Raji (cell line): ENCODE measurements around the gene RGPD5.
"Not testable (repeated sequence)": the region's sequence is repeated elsewhere in the genome, so short reads cannot be mapped to it uniquely, and the experiment has no call there.

ENCODE experiments used
- POLR2A ChIP-seq: IDR thresholded peaks from 2 replicates; pipeline ENCODE4 v1.6.1; 2011; ENCODE audit warnings: low read depth, low read length, control low read depth; ENCODE audit not compliant: insufficient read depth

Gene RGPD5

DNA sequence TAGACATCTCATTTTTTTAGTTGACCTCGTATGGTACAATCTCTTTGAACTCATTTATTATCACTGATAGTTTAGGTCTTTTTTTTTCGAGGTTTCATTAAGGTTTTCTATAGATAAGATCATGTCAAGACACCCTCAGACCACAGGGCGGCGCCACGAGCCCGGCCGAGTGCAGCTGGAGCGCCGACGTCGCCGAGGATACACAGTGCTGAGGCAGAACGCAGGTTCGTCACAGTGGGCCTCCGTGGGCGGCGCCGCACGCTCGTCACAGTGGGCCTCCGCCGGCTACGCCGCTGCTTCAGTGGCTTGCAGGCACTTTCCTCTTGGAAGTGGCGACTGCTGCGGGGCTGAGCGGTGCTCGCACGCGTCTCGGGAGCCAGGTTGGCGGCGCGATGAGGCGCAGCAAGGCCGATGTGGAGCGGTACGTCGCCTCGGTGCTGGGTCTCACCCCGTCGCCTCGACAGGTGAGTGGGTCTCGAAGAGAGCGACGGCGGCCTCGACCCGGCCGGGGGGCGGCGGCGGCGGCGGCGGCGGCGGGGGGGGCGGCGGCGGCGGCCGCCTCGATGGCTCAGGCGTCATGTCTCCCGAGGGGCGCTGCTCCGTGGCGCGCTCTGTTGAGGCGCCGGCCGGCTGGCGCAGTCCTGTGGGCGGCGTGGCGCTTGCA lies at the start of gene RGPD5:
RGPD5 (plus strand) TSS at position 232 of the 664 bp plus-strand sequence; CDS start at position 393, 161 bp downstream.
- TF ChIP-seq POLR2A = not testable (repeated sequence)

- TF ChIP-seq POLR2A = not testable (repeated sequence)
These were observed 104.6 kb downstream of the RGPD5 start, which contains the start of gene LIMS3 for GRCh38 chr2:109898462-109899336. Gene LIMS3, plus strand, starts transcription at chr2:109898688. Its CDS starts 41 bp downstream, at chr2:109898729.
